Stimulated activated CD8-positive, alpha-beta memory T cell treated with anti-CD3 and anti-CD28 coated beads, Interleukin-7, amount 100 ng/mL, for 48 hours (primary cell): Measurements from ENCODE around the gene CFAP97.
"Not testable (repeated sequence)": the region's sequence is repeated elsewhere in the genome, so short reads cannot be mapped to it uniquely, and the experiment has no call there.

Experiments
- DNase-seq, 2 donors: peaks; one replicate each; pipeline ENCODE4 v3.0.0-alpha.2; 2020; ENCODE audit warnings: low read depth in 1 of 2; ENCODE audit errors: extremely low read depth in 1 of 2

Gene CFAP97

DNA sequence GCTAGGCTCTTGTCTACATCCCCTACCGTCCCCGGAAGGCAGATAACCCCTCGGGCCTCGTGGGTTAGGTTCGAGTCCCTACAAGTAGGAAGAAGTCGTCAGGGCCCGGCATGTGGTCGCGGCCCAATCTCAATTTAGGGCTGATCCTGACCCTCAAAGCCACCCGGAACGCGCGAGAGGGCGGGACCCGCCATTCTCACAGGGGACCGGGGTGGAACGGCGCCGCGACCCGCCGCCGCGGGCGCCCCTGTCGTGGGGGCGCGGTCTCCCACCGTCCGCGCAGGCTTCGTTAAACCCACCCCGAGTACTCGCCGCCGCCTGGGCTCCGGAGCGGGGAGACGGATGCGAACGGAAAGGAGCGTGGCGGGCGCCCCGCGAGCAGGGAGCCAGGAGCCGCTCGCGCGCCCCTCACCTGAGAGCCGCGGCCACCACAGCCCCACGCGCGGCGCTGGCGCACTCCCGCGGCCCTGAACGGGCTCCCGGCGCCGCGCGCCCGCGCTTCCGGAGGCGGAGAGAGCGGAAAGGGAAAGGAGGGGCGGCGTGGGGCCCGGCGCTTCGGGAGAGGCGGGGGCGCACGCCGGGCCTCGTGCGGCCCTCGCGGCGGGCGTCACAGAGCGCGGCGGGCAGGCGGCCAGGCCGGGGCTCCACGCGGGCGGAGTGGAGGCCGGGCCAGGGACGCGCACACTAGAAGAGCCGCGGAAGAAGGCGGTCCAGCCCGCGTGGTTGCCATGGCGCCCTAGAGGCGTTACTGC lies at the start of gene CFAP97:
Gene CFAP97, minus strand, starts transcription at position 515 of the 752 bp plus-strand sequence. CDS start 12,804 bp downstream, outside the sequence.
- DNase-seq: peak; percentile 64 to 70

DNA sequence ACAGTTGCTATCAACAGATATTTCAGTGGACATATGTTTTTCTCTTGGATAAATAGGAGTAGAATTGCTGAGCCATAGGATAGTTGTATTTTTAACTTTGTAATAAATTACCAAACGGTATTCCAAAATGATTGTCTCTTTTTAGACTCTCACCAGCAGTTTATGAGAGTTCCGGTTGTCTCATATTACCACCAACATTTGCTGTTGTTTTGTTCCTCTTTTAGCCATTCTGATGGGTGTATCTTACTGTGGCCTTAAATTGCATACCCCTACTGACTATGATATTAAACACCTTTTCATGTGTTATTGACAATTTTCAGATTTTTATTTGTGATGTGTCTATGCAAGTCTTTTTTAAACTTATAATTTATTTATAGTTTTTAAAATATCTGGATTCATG lies 45.3 kb upstream of the CFAP97 start:
- DNase-seq: no peak

DNA sequence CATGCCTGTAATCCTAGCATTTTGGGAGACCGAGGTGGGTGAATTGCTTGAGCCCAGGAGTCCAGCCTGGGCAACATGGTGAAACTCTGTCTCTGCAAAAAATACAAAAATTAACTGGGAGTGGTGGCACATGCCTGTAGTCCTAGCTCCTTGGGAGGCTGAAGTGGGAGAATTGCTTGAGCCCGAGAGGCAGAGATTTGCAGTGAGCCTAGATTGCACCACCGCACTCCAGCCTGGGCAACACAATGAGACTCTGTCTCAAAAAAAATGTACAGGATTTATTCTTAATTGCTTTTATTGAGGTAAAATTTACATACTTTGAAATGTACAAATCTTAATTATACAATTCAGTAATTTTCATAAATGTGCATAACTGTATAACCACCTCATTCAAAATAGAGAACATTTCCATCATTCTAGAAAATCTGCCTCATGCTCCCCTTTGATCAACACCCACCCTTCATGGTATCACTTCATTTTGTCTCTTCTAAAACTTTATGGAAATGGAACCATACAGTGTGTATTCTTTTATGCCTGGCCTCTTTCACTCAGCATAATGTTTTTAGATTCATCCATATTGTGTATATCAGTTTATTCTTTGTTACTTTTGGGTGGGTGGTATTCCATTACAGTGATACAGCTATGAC lies 44.7 kb upstream of the CFAP97 start:
- DNase-seq: no peak

DNA sequence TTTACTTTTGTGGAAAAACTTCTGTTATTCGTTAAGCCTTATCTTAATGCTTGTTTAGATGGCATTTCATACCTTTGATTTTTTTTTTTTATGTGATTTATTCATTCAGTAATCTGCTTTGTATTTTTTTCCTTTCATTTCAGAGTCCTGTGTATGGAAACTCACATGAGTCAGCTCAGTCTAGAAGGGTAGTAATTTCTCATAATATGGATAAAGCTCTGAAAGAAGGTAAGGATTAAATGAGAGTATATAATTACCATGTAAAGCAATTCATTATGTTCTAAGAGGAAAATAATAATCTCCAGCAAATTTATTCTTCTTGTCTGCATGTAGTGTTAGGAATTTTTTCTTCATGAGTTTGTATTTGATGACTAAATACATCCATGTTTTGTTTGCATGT lies 43.4 kb upstream of the CFAP97 start:
- DNase-seq: no peak

DNA sequence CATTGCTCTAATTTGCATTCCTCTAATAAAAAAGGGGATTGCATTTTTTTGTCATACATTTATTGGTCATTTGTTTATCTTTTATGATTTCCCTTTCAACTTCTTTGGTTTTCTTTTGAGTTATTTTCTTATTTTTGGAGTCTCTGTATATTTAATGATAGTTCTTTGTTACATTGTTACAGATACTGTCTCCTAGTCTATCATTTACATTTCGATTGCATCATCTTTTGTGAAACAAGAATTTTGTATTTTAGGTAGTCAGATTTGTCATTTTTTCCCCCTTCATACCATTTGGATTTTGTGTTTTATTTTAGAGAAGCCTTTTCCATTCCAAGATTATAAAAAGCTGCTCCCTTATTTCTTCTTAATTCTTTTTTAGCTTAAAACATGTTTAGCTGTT lies 42.7 kb upstream of the CFAP97 start:
- no peak for DNase-seq

DNA sequence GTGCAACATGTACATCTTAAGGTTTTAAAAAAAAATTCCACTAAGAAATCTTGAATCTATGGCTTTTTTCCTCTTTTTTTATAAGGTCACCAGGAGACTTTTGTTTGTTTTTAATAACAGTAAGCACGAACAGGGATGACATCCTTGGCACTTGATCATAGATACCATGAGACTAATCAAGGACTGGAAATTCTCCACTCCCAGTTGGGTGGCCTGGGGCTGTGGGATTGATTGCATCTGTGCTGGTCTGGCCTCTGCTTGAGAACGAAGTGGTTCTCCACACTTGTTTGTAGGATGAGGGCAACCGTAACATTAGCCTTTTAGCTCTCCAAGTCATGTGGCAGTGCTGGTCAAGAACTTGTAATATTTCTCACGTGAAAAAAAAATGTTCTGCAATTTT lies 41.0 kb upstream of the CFAP97 start:
- DNase-seq: no peak

DNA sequence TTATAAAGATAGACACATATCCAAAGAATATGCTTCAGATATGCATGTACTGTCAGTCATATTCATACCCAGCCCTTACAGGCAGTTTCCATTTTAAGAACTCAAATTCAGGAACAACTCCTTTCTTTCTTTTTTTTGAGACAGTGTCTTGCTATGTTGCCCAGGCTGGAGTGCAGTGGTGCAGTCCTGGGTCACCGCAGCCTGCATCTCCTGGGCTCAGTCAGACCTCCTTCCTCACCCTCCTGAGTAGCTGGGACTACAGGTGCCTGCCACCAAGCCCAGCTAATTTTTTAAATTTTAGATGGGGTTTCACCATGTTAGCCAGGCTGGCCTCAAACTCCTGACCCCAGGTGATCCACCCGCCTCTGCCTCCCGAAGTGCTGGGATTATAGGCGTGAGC lies 40.1 kb upstream of the CFAP97 start:
- no peak for DNase-seq

DNA sequence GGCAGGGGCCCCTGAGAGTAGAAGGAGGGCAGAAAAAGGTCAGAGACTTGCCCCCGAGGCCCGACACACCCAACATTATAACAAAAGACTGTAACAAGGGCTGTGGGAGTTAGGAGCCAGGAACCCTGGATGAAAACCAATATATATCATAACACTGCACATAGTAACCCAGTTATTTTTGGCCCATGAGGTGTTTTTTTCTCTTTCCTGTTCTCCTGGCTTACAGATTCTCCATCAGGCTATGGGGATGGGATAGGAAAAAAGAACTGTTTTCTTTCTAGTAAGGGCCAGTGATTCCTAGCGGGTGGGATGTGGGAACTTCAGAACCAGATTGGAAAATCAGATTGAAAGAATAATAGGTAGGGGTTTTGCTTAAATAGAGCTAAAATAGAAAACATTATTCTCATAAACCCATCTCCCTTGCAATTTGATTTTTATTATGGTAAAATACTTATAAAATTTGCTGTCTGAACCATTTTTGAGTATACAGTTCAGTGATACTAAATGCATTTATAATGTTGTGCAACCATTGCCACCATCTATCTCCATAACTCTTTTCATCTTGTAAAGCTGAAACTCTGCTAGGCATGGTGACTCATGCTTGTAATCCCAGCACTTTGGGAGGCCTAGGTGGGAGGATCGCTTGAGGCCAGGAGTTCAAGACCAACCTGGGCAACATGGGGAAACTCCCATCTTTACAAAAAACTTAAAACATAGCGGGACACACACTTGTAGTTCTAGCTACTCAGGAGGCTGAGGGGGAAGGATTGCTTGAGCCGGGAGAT lies 39.1 kb upstream of the CFAP97 start:
- no peak for DNase-seq

DNA sequence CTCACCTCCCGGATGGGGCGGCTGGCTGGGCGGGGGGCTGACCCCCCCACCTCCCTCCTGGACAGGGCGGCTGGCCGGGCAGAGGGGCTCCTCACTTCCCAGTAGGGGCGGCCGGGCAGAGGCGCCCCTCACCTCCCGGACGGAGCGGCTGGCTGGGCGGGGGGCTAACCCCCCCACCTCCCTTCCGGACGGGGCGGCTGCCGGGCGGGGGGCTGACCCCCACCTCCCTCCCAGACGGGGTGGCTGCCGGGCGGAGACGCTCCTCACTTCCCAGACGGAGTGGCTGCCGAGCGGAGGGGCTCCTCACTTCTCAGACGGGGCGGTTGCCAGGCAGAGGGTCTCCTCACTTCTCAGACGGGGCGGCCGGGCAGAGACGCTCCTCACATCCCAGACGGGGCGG lies 36.7 kb upstream of the CFAP97 start:
- DNase-seq: not testable (repeated sequence)

DNA sequence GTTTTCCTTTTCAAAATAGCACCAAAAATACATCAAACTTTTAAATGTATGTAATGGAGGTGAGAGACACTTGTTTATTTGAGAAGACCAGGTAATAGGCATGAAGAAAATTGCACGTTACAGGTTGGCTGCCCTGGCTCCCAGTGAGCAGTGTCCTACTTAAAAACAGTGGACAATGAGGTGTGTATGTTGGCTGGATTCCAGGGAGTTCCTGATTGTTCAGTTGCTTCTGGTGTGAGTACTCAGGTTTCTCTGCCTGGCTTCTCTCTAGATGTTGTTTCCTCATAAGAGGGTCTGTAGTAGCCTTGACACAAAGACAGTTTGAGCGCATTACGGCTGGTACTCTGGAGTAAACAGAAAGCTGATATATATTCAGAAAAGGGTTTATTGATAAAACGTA lies 35.0 kb upstream of the CFAP97 start:
- no peak for DNase-seq

DNA sequence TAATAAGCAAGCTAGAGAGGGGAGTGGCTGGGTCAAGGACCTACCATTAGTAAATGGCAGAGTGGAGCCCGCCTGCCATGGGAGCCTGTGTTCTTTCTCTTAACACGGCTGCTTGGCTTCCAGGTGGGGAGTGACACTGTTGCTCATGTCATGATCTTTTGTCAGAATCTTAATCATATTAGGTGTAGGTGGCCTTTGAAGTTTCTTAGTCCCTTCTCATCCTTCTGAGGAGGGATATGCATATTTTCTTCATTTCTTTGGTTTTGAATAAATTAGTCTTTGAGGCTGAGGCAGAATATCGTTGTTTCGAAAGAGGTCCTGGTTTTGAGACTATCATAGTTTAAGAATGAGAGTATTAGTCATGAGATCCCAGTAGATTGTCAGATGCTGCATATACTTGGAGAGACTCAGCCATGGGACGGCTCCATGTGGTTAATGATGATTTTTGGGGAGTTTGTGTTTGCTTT lies 34.4 kb upstream of the CFAP97 start:
- DNase-seq: no peak

DNA sequence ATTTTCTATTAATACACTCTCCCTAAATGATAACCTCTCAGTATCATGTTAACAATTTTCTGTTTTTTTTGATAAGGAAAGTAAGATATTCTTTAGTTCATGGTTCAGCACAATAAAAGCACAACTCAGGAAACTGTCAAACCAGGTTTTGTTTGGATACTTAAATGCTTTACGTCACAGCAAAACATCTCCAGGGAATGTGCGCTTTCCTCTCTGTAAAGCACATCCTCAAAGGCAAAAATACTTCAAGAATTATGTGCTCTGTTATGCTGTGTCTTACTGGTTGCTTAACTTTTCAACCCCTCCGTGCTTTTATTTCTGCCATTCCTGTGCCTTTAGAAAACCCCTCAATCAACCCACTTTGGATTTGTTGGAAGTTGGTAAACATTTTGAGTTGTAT lies 33.4 kb upstream of the CFAP97 start:
- DNase-seq: no peak

DNA sequence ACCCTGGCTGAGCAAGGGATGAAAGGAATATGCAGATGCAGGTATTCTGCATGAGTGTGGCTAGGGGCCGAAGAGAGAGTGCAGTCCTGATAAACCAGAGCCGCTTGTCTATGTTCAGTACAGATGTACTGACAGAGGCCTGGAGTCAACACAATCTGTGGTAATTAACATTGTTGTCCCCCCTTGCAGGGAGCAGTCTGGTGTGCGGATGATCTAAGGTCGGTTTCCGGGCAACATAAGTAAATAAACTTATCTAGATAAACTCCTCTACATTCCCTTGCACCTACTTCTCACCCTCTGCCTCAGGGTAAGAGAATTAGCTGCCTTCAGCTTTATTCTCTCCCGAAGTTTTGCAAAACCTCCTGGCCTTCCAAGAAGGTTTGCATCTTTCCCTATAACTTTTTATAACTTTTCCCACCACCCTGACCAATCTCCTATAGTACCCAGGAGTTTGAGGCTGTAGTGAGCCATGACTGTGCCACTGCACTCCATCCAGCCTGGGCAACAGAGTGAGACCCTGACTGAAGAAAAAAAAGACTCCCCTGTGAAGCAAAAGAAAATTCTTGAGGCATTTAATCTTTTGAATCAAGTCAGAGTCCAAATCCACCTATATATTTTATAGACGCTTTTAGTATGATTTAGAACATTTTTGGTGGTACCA lies 32.2 kb upstream of the CFAP97 start:
- DNase-seq: no peak

DNA sequence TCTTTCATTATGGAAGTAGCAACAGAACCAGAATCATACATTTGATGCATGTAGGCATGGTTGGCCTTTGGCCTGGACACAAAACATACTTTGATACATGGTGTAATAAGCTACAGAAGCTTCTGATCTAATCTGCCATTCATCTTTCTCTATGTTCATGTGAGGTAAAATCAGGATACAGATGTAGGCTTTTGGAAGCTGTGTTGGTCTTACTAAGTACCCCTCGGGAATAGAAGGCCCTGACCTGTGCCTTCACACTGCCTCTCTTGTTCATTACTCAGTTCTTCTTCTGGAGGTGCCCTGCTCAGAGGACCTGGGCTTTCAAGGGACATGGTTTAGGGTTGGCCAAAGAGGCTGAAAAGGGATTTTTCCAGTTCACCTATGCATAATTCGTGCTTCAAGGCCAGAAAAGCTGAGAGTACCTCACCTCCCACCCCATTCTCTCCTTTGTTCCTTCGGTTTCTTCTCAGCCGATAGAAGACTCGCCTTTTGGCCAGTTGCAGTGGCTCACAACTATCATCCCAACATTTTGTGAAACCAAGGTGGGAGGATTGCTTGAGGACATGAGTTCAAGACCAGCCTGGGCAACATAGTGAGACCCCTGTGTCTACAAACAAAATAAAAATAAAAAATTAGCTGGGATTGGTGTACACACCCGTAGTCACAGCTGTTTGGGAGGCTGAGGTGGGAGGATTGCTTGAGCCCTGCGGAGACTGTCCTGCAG lies 31.5 kb upstream of the CFAP97 start:
- no peak for DNase-seq

DNA sequence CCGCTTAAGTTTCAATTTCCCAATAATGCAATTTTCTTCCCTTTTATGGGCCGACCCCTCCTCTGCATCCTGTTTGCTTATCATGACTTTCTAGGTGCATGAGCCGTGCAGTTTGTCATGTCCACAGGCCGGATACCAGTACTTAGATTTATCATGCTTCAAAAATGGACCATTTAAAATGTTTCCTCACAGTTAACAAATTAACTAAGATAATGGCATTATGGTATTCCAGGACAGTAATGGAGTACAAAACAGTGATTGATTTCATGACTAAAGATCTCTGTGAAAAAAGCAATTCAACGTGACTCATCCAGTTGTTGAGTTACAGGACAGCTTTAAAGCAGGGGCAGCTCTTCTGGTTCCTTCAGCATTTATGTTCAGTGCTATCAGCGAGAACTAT lies 28.6 kb upstream of the CFAP97 start:
- DNase-seq: no peak

DNA sequence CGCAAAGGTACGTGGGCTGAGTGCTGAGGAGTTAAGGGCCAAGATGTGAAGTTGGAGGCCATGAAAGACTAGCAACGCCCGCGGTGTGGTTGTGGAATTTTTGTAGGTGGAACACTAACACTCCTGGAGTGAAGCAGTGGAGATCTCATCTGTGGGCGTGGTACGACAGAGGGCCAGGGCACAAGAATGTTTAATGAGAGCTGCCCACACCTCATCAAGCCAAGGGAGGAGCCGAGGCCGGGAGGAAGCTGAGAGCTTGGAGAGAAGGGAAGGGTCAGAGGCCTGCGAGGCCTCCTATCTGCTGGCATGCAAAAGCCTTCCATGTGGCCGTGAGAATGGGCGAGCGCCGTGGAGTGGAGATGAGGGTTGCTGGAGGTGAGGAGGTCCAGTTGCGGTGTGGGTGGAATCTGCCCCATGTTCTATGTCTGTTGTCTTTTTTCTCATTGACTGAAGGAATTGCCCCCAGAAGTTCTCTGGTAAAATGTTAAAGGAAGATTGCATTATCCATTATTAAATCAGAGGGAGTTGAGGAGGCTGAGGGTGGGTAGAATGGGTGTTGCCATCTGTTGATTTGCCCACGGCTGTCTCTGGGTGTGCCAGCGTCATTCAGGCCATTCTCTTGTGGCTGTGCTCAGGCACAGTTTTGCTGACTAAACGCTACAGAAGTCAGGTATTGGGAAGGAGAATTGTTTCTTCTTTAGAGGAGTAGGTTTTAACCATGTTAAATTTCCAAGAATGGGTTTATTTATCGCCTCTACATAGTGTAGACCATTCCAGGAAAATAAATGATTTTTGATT lies 25.4 kb upstream of the CFAP97 start:
- no peak for DNase-seq

DNA sequence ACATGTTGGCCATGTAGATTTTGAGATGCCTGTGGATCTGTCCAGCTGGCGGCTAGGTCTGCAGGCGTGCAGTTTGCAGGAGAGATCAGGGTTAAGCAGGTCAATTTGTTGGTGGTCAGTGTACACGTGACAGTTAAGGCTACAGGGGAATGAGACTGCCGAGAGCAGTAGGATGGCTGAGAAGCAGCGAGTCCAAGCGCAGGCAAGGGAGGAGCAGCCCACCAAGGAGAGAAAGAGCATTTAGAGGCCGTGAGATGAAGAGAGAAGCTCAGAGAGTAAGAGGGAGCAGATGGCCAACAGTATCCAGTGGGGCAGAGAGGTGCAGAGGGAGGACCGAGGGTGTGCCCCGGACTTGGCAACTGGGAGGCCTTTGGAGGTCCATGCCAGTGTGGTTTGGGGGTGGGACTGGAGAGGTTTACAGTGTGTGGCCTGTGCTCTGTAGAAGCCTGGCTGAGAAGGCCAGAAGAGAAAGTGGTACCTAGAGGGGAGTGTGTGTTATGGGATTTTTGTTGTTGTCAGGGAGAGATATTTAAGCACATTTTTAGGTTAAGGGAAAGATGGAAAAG lies 24.0 kb upstream of the CFAP97 start:
- no peak for DNase-seq

DNA sequence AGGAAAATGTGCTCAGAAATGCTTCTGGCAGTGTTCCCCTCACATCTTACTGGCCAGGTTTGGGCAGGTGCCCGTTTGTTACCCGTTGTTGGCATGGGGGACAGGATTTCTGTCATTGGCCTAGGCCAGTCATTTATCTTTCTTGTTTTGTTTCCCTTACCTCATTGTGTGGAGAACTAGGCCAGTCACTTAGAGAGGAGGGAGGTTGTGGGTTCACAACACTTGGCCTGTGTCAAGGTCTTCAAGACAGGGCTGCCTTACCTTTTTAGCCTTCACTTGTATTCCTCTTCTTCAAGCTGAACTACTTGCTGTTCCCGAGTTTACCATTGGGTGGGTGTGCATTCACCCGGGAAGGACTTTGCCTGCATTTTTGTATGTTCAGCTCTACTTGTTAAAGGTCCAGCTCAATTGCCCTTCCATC lies 23.3 kb upstream of the CFAP97 start:
- no peak for DNase-seq

DNA sequence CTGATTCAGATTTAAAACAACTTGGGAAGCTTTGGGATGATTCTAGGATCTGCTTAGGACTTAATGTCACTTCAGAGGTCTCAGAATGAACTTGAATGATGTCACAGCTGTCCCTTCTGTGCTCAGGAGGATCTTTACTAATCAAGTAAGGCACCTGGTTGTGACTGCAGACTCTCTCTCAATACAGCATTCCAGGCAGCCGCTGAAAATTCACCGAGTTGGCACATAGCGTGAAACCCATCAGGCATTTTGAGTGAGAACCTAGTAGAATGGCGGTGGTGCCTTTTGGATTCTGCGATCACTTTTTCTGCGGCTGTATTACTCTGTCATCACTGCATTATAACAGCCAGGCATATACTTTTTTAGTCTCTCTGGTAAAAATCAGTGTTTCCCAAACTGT lies 22.1 kb upstream of the CFAP97 start:
- no peak for DNase-seq
